HTERT RPE-1 (cell line): ENCODE measurements around the gene HLF.

Experiments used
- in situ Hi-C: fragments of 300-500 bp; cut with MboI; formaldehyde crosslinking; loops from 4 replicates; pipeline ENCODE4 v1.14.3; 2020; ENCODE audit warnings: low sequenced_read_pairs

HLF gene

DNA sequence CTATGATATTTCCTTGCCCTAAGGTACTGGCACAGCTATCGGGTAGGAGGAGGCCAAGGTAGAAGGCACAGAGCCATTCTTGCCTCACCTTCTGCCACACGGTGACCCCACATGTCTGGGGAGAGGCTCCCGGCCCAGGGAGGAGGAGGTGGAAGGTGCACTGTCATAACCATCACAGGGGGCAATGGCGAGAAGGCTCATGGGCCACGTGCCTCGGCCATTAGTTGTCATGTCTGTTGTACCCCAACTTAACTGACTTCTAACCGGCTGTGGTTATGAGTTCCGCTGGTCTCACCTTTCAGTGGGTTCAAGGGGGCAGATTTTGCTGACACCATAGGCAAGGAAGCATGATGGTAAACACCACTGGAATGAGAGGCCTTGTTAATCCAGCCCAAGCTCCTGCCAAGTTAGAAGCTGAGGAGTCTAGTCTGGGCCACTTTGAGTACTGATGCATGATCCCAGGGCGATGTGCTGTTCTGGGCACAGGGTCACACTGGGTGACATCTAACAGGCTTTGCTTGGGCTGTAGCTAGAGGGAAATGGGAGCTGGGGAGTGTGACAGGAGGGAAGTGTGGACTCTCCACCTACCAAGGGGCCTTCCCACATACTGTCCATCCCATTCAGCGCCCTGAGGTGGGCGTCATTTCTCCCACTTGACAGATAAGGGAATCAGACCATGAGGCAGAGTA, 39.6 kb downstream of the HLF start:
- in situ Hi-C loops: no loop called here

DNA sequence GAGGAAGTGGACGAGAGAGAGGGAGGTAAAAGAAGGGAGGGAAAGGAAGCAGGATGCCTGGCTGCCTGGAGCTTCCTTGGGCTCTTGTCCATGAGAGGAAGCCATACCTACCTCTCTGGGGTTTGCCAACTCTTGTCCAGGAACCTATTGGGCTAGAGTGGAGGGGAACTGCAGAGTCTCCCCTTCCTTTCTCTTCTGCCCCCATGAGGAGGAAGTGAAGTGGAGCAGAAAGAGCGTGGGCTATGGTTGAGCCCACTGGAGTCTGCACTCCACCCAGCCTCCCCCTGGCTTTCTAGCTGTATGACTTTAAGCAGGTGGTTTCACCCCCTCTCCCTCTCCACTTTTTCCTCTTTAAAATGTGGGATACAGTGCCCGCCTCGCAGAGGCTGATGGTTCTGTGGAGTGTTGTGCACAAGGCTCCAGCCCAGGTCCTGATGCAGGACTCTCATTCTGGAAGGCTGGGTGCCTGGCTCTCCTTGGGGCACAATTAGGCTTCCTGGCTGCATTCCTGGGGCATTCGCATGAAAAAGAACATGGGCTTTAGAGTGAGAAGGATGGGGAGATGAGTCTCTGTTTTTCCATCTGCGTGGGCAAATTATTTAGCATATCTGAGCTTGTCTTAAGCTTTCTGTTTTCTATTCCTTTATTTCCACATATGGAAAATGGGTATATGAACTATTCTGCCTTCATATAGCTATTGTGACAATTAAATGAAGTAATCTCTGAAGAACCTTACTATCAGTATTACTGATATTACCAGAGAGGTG, 40.7 kb downstream of the HLF start:
- in situ Hi-C loops: no loop called here

DNA sequence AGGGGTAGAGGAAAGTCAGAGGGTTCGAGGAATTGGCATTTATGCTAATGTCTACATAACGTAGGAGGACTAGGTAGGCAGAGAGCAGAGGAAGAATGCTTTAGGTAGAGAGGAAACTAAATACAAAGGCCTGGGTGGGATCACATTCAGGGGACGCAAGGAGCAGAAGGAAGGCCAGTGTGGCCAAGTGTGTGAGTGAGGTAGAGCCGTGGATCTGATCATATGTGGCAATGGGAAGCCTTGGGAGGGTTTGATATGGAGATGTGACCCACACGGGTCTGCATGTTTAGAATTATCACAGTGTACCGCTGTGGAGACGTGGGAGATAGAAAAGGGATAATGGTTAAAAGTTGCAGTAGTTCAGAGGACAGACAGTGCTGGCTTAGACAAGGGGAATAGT, 43.1 kb downstream of the HLF start:
- in situ Hi-C loops: no loop called here

DNA sequence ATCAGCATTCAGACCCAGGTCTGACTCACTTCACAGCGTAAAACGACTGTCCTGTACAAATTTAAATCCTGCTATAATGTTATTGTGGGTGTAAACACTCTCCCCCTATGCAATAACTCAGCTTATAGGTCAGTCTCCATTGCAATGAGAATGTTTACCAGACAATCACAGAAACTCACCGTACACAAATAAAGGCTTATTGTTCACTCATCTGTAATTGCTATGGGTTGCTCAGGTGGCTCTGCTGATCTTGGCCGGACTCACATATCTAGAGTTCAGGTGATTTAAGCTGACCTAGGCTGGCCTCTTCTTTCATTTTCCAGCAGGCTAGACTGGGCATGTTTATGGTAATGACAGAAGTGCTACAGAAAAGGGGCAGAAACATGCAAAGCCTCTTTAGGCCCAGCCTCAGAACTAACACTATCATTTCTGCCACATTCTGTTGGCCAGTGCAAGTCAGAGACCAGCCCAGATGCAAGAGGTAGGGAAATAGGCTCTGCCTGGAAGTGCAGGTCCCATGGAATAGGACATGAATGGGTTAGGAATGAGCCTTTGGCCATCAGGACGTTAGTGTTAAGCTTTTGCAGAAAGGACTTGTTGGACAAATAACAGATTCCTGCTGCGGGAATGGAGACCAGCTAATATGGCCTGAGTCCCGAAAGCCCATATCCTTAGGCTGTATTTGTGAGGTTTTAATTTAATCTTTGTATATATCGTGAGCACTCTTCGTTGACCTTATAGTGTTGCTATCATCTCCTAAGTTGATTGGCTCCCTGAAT, 44.0 kb downstream of the HLF start:
- in situ Hi-C loops: no loop called here

DNA sequence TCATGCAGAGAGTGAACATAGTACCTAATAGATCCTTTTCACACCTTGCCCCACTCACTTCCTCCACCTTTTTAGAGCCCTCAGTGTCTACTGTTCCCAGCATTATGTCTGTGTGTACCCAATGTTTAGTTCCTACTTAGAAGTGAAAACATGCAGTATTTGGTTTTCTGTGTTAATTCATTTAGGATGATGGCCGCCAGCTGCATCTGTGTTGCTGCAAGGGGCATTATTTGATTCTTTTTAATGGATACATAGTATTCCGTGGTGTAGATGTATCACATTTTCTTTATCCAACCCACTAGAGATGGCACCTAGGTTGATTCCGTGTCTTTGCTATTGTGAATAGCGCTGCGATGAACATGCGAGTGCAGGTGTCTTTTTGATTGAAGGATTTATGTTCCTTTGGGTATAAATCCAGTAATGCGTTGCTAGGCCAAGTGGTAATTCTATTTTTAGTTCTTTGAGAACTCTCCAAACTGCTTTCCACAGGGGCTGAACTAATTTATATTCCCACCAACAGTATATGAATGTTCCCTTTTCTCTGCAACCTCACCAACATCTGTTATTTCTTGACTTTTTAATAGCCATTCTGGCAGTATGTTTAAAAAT, 47.1 kb downstream of the HLF start:
- in situ Hi-C loops: no loop called here

DNA sequence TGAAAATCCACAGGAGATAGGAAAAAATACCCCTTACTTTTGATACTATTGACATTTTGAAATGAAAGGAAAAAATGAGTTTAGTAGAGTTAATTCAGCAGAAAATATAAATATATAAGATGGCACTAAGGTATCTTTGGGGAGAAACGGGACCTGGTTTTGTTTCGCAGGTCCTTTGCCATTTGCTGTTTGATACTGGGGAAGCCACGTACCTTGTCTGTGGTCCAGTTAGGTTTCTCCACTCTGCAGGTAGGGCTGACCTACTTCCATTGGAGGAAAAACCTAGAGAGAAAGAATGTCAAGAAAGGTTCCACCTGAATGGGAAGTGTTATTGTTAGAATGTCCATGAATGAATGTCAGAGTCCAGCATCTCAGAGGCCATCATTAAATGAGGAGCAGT, 48.1 kb downstream of the HLF start:
- in situ Hi-C loops: no loop called here

DNA sequence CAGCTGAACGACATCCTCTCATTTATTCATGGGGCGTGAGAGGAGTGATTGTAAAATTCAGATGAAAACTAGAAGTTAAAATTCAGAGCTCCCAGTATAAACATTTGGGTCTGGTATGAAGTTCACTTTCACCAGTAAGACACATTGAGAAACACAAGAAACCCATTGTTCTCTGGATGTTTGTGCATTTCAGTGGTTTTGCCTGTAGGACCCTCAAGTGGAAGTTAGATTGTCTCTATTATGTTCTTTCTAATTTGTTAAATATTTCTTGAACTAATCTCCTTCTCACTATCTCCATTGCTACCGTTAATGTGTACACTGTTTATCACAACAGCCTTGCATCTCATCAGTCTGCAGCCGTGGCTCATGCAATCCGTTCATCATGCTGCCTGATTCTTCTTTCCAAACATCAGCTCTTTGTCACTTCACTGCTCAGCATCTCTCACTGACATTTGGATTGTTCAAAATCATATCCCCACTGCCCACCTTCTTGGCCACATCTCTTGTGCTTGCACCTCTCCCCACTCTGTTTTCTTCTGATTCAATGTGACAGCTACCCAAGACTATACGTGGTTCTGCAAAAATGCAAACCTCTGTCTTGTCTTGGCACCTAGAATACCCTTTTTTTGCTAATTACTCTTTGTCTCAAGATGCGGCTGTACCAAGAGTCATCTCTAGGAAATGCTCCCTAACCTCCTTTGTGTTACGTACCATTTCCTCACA, 49.5 kb downstream of the HLF start:
- in situ Hi-C loops: no loop called here

DNA sequence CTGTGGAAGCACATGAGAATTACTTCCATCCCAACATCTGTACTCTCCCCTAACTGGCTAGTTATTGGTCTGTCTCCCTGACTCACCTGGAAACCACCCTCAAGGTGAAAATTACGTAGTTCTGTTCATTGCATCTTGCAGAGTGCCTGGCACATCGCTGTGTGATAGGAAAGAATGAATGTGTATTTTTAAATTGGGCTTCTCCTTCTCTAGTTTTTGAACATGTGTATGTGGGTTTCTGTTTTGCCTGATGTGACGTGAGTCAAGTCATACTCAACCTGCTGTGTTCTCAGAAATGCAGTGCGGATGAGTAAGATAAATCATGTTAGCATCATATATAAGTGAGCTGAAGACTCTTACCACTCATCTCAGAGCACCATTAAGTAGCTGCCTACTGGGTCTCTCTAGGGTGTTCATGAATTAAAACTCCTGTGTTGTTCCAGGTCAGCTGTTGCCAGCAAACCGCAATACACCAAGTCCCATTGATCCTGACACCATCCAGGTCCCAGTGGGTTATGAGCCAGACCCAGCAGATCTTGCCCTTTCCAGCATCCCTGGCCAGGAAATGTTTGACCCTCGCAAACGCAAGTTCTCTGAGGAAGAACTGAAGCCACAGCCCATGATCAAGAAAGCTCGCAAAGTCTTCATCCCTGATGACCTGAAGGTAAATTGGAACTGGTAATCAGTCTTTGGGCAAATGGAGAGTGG, 50.2 kb downstream of the HLF start:
- in situ Hi-C loops: no loop called here

DNA sequence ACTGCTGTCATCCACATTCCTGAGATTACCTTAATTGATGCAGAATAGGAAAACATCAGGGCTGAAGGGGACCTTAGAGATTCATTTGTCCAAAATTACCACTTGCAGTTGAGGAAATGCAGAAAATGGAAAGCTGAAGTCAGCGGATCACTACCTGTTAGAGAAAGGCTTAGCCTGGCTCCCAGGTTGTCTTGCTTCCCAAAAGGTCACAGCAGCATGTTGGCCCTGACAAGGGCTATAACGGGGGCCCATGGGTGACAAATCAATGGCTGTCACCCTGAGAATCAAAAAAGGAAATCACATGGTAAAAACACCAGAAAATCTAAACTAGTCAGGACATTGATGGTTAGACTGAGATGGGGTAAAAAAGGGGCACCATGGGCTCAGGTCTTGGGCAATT, 51.7 kb downstream of the HLF start:
- in situ Hi-C loops: no loop called here

DNA sequence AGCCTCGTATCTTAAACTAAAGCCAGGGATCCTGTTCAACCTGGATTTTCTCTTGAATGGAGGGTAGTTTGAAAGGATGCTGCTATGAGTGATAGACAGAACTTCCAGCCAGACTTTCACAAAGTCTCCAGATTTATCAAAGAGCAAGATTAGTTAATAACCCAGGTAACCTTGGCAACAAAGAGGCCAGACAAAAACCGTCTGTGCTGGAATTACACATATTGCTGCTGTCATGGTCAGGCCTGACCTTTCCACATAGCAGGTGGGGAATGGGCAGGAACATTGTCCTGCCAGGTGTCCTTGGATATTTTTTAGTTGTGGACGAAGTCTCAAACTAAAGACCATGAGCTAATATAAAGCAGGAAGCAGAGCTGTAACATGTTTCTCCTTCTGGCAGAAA, 52.5 kb downstream of the HLF start:
- in situ Hi-C loops: no loop called here

DNA sequence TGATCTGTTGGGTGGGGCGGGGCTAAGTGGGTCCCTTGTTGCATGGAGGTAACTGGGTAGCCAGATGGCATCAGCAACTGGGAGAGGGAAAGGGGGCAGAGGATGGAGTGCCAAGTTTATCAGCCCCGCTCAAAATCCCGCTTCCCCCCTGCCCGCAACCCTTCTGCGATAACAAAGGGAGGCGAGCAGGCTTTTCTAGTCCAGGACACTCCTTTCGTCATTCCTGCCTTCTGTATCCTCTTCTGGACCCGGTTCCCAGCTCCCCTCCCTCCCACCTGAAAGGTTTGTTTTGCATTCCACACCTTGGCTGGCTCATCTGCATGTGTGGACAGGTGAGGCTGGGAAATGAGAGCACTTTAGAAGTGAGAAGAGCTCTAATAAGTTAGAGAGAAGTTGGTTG, 53.3 kb downstream of the HLF start:
- in situ Hi-C loops: no loop called here

DNA sequence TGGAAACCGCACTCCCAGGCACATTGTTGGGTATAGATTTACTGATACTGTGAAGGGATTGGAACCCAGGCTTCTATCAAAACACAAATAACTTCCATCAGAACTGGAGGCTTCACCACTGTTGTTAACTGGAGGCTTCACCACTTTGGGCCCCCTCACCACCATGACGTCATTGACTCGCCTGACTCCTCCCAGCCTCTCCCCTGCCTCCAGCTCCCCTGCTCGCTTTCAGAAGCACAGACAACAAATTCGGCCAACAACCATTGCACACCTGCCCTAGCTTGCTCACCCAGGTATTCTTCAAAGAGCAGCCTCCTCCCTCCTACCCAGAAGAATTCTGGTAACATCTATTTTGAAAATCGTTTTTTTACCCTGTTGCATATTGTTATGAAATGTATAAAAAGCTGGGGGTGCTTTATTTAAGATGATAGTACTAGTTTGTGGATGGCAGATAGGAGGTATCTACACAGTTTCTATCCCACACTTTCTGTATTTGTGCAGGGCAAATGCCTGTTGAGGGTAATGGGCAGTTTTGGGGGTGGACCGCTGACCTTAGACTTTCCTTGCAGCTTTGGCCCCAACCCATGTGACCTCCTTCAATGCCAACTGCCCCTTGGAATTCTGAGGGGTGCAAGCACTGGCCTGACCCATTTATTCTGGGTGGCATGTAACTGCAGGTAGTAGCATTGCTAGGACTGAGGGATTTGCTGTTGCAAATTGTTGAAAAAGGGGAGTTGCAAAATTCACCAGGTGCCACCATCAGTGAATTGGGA, 54.1 kb downstream of the HLF start:
- in situ Hi-C loops: no loop called here

DNA sequence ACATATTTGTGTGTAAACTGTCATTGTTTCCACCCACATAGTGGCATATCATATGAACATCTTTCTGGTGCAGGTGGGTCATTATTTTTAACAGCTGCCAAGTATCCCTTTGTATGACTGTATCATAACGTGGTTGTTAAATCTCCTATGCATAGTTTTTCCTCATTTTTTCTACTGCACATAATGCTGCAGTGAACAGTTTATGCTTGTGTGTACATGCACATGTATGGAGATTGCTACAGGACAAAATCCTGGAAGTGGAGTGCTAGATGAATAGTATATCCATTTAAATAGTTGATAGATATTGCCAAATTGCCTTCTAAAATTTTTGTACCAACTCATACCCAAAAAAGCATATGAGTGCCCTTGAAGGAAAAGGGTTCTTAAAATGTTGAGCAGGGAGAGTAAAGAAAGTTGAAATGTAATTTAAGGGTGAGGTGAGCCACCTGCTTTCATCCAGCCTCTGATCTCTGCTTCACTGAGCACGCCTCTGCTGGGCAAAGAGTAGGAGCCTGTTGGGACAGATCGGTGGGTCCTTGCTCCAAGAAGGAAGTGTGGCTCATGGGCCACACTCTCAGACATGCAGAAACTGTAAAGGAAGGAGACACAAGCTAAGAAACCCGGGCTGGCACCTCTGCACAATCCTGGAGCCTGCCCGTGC, 55.3 kb downstream of the HLF start:
- in situ Hi-C loops: no loop called here

DNA sequence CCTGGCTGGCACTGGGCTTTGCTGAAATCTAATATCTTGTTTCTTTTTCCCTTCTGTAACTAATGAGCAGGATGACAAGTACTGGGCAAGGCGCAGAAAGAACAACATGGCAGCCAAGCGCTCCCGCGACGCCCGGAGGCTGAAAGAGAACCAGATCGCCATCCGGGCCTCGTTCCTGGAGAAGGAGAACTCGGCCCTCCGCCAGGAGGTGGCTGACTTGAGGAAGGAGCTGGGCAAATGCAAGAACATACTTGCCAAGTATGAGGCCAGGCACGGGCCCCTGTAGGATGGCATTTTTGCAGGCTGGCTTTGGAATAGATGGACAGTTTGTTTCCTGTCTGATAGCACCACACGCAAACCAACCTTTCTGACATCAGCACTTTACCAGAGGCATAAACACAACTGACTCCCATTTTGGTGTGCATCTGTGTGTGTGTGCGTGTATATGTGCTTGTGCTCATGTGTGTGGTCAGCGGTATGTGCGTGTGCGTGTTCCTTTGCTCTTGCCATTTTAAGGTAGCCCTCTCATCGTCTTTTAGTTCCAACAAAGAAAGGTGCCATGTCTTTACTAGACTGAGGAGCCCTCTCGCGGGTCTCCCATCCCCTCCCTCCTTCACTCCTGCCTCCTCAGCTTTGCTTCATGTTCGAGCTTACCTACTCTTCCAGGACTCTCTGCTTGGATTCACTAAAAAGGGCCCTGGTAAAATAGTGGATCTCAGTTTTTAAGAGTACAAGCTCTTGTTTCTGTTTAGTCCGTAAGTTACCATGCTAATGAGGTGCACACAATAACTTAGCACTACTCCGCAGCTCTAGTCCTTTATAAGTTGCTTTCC, 56.0 kb downstream of the HLF start:
- in situ Hi-C loops: no loop called here

DNA sequence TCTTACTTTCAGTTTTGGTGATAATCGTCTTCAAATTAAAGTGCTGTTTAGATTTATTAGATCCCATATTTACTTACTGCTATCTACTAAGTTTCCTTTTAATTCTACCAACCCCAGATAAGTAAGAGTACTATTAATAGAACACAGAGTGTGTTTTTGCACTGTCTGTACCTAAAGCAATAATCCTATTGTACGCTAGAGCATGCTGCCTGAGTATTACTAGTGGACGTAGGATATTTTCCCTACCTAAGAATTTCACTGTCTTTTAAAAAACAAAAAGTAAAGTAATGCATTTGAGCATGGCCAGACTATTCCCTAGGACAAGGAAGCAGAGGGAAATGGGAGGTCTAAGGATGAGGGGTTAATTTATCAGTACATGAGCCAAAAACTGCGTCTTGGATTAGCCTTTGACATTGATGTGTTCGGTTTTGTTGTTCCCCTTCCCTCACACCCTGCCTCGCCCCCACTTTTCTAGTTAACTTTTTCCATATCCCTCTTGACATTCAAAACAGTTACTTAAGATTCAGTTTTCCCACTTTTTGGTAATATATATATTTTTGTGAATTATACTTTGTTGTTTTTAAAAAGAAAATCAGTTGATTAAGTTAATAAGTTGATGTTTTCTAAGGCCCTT, 56.8 kb downstream of the HLF start:
- in situ Hi-C loops: no loop called here

DNA sequence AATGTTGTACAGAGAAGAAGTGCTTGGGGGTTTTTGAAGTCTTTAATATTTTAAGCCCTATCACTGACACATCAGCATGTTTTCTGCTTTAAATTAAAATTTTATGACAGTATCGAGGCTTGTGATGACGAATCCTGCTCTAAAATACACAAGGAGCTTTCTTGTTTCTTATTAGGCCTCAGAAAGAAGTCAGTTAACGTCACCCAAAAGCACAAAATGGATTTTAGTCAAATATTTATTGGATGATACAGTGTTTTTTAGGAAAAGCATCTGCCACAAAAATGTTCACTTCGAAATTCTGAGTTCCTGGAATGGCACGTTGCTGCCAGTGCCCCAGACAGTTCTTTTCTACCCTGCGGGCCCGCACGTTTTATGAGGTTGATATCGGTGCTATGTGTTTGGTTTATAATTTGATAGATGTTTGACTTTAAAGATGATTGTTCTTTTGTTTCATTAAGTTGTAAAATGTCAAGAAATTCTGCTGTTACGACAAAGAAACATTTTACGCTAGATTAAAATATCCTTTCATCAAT, 57.8 kb downstream of the HLF start:
- in situ Hi-C loops: no loop called here

DNA sequence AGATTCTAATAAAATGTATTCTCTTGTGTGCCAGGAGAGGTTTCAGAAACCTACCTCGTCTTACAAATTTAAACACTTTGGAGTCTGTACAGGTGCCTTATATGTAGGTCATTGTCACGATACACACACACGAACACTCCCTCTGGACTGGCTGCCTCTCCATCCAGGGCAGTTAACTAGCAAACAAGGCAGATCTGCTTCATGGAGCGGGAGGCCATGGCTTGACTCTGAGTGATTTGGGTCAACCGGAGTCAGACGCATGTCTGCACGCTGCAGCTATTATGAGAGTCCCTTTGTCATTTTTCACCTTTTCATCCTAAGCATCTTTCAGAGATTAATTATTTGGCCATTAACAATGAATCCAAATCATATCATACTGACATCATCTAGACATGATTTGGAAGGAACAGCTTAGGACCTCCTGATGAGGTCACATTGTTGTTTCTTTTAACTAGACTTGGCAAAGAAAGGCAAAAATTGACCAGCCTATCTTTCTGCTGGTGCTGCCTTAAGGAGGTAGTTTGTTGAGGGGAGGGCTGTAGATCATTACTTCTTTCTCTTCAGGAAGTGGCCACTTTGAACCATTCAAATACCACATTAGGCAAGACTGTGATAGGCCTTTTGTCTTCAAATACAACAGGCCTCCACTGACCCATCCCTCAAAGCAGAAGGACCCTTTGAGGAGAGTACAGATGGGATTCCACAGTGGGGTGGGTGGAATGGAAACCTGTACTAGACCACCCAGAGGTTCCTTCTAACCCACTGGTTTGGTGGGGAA, 58.9 kb downstream of the HLF start:
- in situ Hi-C loops: no loop called here
